ENCODE measurements around the gene LHX5. TPM values are rescaled to one million over a fixed set of nuclear protein-coding genes. Genes with fewer than 3 reads are reported as not detected.

The LHX5 gene
- total RNA-seq, 1 experiment from 2014 or later, result not detected

DNA sequence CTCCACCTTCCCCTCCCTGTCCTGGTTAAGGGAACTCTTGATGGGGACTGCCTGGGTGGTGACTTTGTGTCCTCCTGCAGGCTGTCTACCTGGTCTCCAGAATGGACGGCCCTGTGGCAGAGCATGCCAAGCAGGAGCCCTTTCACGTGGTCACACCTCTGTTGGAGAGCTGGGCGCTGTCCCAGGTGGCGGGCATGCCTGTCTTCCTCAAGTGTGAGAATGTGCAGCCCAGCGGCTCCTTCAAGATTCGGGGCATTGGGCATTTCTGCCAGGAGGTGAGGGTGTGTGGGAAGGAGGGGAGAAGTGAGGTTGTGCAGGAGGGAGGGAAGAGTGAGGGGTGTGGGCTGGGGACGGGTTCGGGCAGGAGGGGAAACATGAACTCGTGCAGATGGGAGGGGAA is 43.8 kb downstream of the LHX5 start:
- DNase-seq (ENCODE audit: low read depth, low spot score) (no peak), ATAC-seq (no peak)
- no peak overlapping the region for H3K27ac ChIP-seq (ENCODE audit: low read length)
- no TSS peak for BruUV-seq (replicated peaks)
- intact Hi-C loops (cut with micrococcal nuclease; ENCODE audit: unreplicated experiment) (no loop called here), in situ Hi-C loops (cut with HindIII; ENCODE audit: low pct_unique_long_range_greater_than_20kb, low sequenced_read_pairs) (no loop called here)
- no peaks in the 10 kb centered on the region; the same call in 1 of the 2 replicates for H3K36me3 ChIP-seq (ENCODE audit: control insufficient read depth, insufficient read depth, low read length)
- POLR2A ChIA-PET, result no interaction called here
- no peak overlapping the region for H3K4me3 ChIP-seq (ENCODE audit: low read depth in 2 of 2, low read length in 2 of 2)
- no peaks in the 10 kb centered on the region; the same call in 1 of the 2 replicates for H3K4me1 ChIP-seq (ENCODE audit: control insufficient read depth, insufficient read depth, low read length)
- no peaks in the 10 kb centered on the region for H3K9me3 ChIP-seq (ENCODE audit: control insufficient read depth, insufficient read depth, low read depth, low read length)
- CTCF ChIA-PET, result no interaction called here
- no peak for TF ChIP-seq TCF7L2 (IDR thresholded peaks at IDR 0.05; ENCODE audit: low read depth, low read length)
- no peak for TF ChIP-seq POLR2AphosphoS5 (IDR thresholded peaks at IDR 0.05; ENCODE audit: low read depth, low read length)
- TF ChIP-seq SIN3A (IDR thresholded peaks at IDR 0.05; ENCODE audit: borderline replicate concordance, insufficient read depth, low read depth, low read length), result no peak
- peak in 1 of 2 experiments; percentile 47; a peak in 3 of 4 replicates for TF ChIP-seq REST (IDR thresholded peaks at IDR 0.05; ENCODE audit: insufficient read depth in 1 of 2, low read depth in 2 of 2, low read length in 1 of 2)
- TF ChIP-seq CTCF (IDR thresholded peaks at IDR 0.05), result no peak
- H3K27me3 ChIP-seq (ENCODE audit: control insufficient read depth, insufficient read depth, low read length), result no peaks in the 10 kb centered on the region

DNA sequence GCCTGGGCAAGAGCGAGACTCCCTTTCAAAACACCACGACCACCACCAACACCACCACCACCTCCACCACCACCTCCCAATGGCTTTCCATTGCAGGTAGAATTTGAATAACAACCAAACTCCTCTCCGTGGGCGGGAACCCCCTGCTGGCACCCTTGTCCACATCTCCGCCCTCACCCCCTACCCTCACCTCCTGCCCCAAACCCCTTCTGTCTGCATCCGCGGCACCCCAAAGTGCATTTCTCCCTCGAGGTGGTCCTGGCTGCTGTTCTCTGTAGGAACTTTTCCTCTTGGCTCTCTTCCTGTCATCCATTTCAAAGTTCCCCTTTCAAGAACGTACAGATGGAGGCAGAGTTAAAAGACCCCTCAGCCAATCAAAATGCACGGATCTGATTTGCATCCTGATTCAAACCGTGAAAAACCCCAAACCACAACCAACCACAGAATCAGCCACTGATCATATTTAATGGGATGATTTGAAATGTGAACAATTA is 45.7 kb downstream of the LHX5 start:
- POLR2A ChIA-PET, result interaction anchor here (1.2 kb wide), 1 partner anchor 97 kb away, joined by 3 read pairs; no protein-coding TSS in a partner anchor
- no peaks in the 10 kb centered on the region for H3K9me3 ChIP-seq (ENCODE audit: control insufficient read depth, insufficient read depth, low read depth, low read length)
- no peaks in the 10 kb centered on the region for H3K27me3 ChIP-seq (ENCODE audit: control insufficient read depth, insufficient read depth, low read length)
- TF ChIP-seq CTCF (IDR thresholded peaks at IDR 0.05) (no peak), SIN3A (IDR thresholded peaks at IDR 0.05; ENCODE audit: borderline replicate concordance, insufficient read depth, low read depth, low read length) (no peak), POLR2AphosphoS5 (IDR thresholded peaks at IDR 0.05; ENCODE audit: low read depth, low read length) (no peak), TCF7L2 (IDR thresholded peaks at IDR 0.05; ENCODE audit: low read depth, low read length) (no peak), REST (IDR thresholded peaks at IDR 0.05; ENCODE audit: insufficient read depth in 1 of 2, low read depth in 2 of 2, low read length in 1 of 2) (no peak)
- H3K36me3 ChIP-seq (ENCODE audit: control insufficient read depth, insufficient read depth, low read length), result no peaks in the 10 kb centered on the region; the same call in 1 of the 2 replicates
- no TSS peak for BruUV-seq (replicated peaks)
- no peak for DNase-seq (ENCODE audit: low read depth, low spot score)
- CTCF ChIA-PET, result interaction anchor here (0.7 to 1.0 kb wide), 7 partner anchors 12 to 409 kb away, joined by 3 to 9 read pairs (median 4); no protein-coding TSS in a partner anchor
- in situ Hi-C loops (cut with HindIII; ENCODE audit: low pct_unique_long_range_greater_than_20kb, low sequenced_read_pairs) (no loop called here), intact Hi-C loops (cut with micrococcal nuclease; ENCODE audit: unreplicated experiment) (loop anchor here (1.0 kb wide), 1 partner anchor 114 kb away; no protein-coding TSS in a partner anchor)
- H3K4me1 ChIP-seq (ENCODE audit: control insufficient read depth, insufficient read depth, low read length), result no peaks in the 10 kb centered on the region; the same call in 1 of the 2 replicates
- ATAC-seq, result no peak
- no peak overlapping the region for H3K4me3 ChIP-seq (ENCODE audit: low read depth in 2 of 2, low read length in 2 of 2)
- H3K27ac ChIP-seq (ENCODE audit: low read length), result no peak overlapping the region

Data from Panc1 (cell line).